K562 (cell line): Measurements from ENCODE around the gene SLC30A3. TPM values are rescaled to one million over a fixed set of nuclear protein-coding genes. Genes with fewer than 3 reads are reported as not detected.

Source experiments
- BDP1 ChIP-seq: IDR thresholded peaks from 3 replicates; pipeline ENCODE4 v1.6.1; 2011; ENCODE audit not compliant: insufficient read length, insufficient read depth
- DPF2 ChIP-seq: fragments of 450-650 bp; IDR thresholded peaks from 2 replicates; pipeline ENCODE4 v1.6.1; 2016
- E4F1 ChIP-seq: fragments of 250-450 bp; sonication (Bioruptor Pico); IDR thresholded peaks from 2 replicates; pipeline ENCODE4 v1.5.0; 2021; ENCODE audit warnings: mild to moderate bottlenecking, borderline replicate concordance
- HDAC3 ChIP-seq: fragments of 450-650 bp; IDR thresholded peaks from 2 replicates; pipeline ENCODE4 v1.6.1; 2018; ENCODE audit warnings: borderline replicate concordance, mild to moderate bottlenecking, moderate library complexity; ENCODE audit not compliant: partially characterized antibody
- HLTF ChIP-seq: fragments of 450-650 bp; IDR thresholded peaks from 2 replicates; pipeline ENCODE4 v1.6.1; 2016
- HMBOX1 ChIP-seq: sonication (generic); IDR thresholded peaks from 2 replicates; pipeline ENCODE4 v1.6.1; 2016
- NFIX ChIP-seq: fragments of 250-450 bp; sonication (Bioruptor Pico); IDR thresholded peaks from 2 replicates; pipeline ENCODE4 v1.4.0; 2020; ENCODE audit warnings: low read depth, mild to moderate bottlenecking, moderate library complexity
- NKRF ChIP-seq: fragments of 450-650 bp; IDR thresholded peaks from 2 replicates; pipeline ENCODE4 v1.6.1; 2016; ENCODE audit warnings: borderline replicate concordance
- REST ChIP-seq, 2 experiments: fragments of 450-650 bp; formaldehyde crosslinking in 1 of 2; IDR thresholded peaks; 2 replicates each; pipeline versions ENCODE4 v1.4.0 to v1.6.1; 2014 to 2020; ENCODE audit warnings: mild to moderate bottlenecking in 2 of 2, borderline replicate concordance in 1 of 2, low read depth in 1 of 2
- SMAD4 ChIP-seq: fragments of 250-450 bp; sonication (Bioruptor Pico); conservative IDR thresholded peaks from 2 replicates; pipeline ENCODE4 v1.8.0; 2021; ENCODE audit warnings: inconsistent platforms, mild to moderate bottlenecking, moderate library complexity
- SNIP1 ChIP-seq: fragments of 450-650 bp; IDR thresholded peaks from 2 replicates; pipeline ENCODE4 v1.7.1; 2017; ENCODE audit warnings: low read depth, mild to moderate bottlenecking
- U2AF2 ChIP-seq: fragments of 200-400 bp; formaldehyde crosslinking; optimal IDR thresholded peaks from 2 replicates; pipeline ENCODE3; 2017; ENCODE audit warnings: low read depth, mild to moderate bottlenecking, low read length
- XRCC3 ChIP-seq: fragments of 450-650 bp; IDR thresholded peaks from 2 replicates; pipeline ENCODE4 v1.6.1; 2017; ENCODE audit warnings: mild to moderate bottlenecking, moderate library complexity
- polyA plus RNA-seq, 8 experiments: library from polyadenylated mRNA; depleted of rRNA in 4 of 8; stranded (reverse) in 5 of 8; unstranded in 3 of 8; fragments of >200 nt; fragmentation: Nextera tagmentation in 2 of 8; fragmentation: Illumina TruSeq in 1 of 8; extraction: Ambion mirVana in 2 of 8; extraction: Trizol in 1 of 8; gene quantifications; 2 replicates each; pipeline versions ENCODE4 v1.2.1 to v1.2.3, GENCODE V29; 2011 to 2014; ENCODE audit warnings: inconsistent platforms in 1 of 8, missing spikeins in 1 of 8
- total RNA-seq, 7 experiments: library from RNA; depleted of rRNA in 6 of 7; stranded (reverse); fragments of >200 nt in 6 of 7; fragmentation: Illumina TruSeq in 2 of 7; extraction: Trizol in 2 of 7; gene quantifications; 2 replicates each; pipeline versions ENCODE4 v1.2.1 to v1.2.3, GENCODE V29; 2011 to 2021; ENCODE audit warnings: low replicate concordance in 1 of 7

The SLC30A3 gene
- total and polyA plus RNA-seq, 9 of the 15 experiments (the other 6 are each of a cell fraction or from before 2014, with no cell fraction given), result 0.03 to 2.7 (median 0.89) TPM; not detected in 1

- peak; percentile 96 for TF ChIP-seq REST (IDR thresholded peaks at IDR 0.05; ENCODE audit: borderline replicate concordance)
- TF ChIP-seq REST (CRISPR knock-in tag; IDR thresholded peaks at IDR 0.05; ENCODE audit: low read depth), result 0 out of 2 replicates have a peak, but pooled peaks have one; percentile 40
- TF ChIP-seq BDP1, result no peak
- no peak for TF ChIP-seq HLTF
- no peak for TF ChIP-seq XRCC3
- no peak for TF ChIP-seq U2AF2
- no peak for TF ChIP-seq HMBOX1
- peak; percentile 99 for TF ChIP-seq NKRF
- TF ChIP-seq SNIP1, result no peak
- TF ChIP-seq NFIX (CRISPR knock-in tag), result no peak
- no peak for TF ChIP-seq HDAC3
- TF ChIP-seq DPF2, result no peak
- peak; percentile 83; the same call in 1 of the 2 replicates for TF ChIP-seq E4F1 (CRISPR knock-in tag)
- TF ChIP-seq SMAD4 (CRISPR knock-in tag), result no peak
Observed at GRCh38 chr2:27217173-27218121, 45.4 kb downstream of the SLC30A3 start, which contains the start of gene CAD (continued).
